Measurements from ENCODE around the gene ALOXE3.

Gene ALOXE3

GRCh38 chr17:8141741-8142140 is 23.4 kb upstream of the ALOXE3 start:
- DNase-seq, result no peak

- DNase-seq, result no peak
Measured at GRCh38 chr17:8141045-8141444, 22.7 kb upstream of the ALOXE3 start.

- no peak for DNase-seq
Measured at GRCh38 chr17:8140065-8141029, 22.0 kb upstream of the ALOXE3 start.

GRCh38 chr17:8138672-8139371 is 20.5 kb upstream of the ALOXE3 start:
- peak; percentile 90 to 100 (median 94) for DNase-seq

GRCh38 chr17:8138374-8138671 is 20.0 kb upstream of the ALOXE3 start:
- no peak for DNase-seq

- no peak for DNase-seq
Measured at GRCh38 chr17:8137645-8138373, 19.5 kb upstream of the ALOXE3 start.

GRCh38 chr17:8133941-8134340 is 15.6 kb upstream of the ALOXE3 start:
- no peak for DNase-seq

GRCh38 chr17:8133399-8133798 is 15.1 kb upstream of the ALOXE3 start:
- DNase-seq, result no peak

- DNase-seq, result no peak
Measured at GRCh38 chr17:8131844-8132441, 13.6 kb upstream of the ALOXE3 start.

- DNase-seq, result no peak
Measured at GRCh38 chr17:8128125-8128784, 9.9 kb upstream of the ALOXE3 start.

- DNase-seq, result peak in 2 of 6 experiments; percentile 27 to 47
Measured at GRCh38 chr17:8126491-8127066, 8.3 kb upstream of the ALOXE3 start.

- peak in 2 of 6 experiments; percentile 53 to 55 for DNase-seq
Measured at GRCh38 chr17:8125947-8126490, 7.7 kb upstream of the ALOXE3 start.

GRCh38 chr17:8125154-8125946 is 7.0 kb upstream of the ALOXE3 start:
- peak; percentile 80 to 93 (median 86) for DNase-seq

- no peak for DNase-seq
Measured at GRCh38 chr17:8124350-8125153, 6.2 kb upstream of the ALOXE3 start.

GRCh38 chr17:8123695-8124349 is 5.5 kb upstream of the ALOXE3 start, which contains the start of gene HES7:
TSS of gene HES7 (minus strand) at chr17:8124106. CDS start at chr17:8124084, 22 bp downstream.
- DNase-seq, result no peak

- peak in 4 of 6 experiments; percentile 23 to 63 (median 40) for DNase-seq
Measured at GRCh38 chr17:8122924-8123694, 4.8 kb upstream of the ALOXE3 start.

- no peak for DNase-seq
Measured at GRCh38 chr17:8122422-8122923, 4.2 kb upstream of the ALOXE3 start.
